ENCODE results near the gene KLB.
"Not testable (repeated sequence)": the region's sequence is repeated elsewhere in the genome, so short reads cannot be mapped to it uniquely, and the experiment has no call there.

The KLB gene

DNA sequence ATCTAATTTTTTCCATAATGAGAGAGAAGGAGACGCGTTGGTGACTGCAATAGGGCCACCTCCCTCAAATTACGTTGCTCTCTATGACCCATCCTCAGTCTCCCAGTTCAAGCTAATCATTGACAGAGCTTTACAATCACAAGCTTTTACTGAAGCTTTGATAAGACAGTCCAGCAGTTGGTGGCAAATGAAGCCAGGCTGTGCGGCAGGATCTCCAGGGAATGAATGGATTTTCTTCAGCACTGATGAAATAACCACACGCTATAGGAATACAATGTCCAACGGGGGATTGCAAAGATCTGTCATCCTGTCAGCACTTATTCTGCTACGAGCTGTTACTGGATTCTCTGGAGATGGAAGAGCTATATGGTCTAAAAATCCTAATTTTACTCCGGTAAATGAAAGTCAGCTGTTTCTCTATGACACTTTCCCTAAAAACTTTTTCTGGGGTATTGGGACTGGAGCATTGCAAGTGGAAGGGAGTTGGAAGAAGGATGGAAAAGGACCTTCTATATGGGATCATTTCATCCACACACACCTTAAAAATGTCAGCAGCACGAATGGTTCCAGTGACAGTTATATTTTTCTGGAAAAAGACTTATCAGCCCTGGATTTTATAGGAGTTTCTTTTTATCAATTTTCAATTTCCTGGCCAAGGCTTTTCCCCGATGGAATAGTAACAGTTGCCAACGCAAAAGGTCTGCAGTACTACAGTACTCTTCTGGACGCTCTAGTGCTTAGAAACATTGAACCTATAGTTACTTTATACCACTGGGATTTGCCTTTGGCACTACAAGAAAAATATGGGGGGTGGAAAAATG, at the start of gene KLB:
Gene KLB (plus strand): TSS at position 168 of the 821 bp plus-strand sequence. CDS start 20 bp downstream, at position 188.
- DNase-seq = no peak

DNA sequence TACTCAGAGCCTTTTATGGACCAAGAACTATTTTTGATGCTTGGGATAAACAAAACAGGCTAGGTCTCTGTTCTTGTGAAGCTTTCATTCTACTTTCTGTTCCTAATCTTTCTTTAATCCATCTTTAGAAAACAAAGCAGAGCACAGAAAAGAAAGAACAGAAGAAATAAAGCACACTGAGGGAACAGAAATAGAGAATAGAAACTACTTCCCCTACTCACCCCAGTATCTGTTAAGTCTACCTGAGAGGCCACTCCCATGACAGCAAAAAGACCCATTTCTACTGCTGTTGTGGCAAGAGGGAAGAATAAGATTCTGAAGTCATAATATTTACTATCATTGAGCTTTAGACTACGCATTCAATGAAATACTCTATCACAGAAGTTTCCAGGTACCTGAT, 49.7 kb upstream of the KLB start:
- DNase-seq = no peak

DNA sequence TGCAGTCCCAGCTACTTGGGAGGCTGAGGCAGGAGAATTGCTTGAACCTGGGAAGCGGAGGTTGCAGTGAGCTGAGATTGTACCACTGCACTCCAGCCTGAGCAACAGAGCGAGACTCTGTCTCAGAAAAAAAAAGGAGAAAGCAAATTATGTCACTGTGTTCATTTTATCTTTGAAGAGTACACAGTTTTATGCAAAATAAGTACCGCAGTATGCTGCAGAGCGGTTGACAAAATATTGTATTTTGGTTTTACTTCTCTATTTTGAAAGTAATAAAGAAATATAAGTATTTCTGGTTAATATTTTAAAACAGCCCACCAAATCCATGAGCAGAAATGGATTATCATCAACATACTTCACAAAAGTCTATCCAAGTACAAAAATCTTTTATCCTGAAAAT, 46.1 kb upstream of the KLB start:
- not testable (repeated sequence) for DNase-seq

DNA sequence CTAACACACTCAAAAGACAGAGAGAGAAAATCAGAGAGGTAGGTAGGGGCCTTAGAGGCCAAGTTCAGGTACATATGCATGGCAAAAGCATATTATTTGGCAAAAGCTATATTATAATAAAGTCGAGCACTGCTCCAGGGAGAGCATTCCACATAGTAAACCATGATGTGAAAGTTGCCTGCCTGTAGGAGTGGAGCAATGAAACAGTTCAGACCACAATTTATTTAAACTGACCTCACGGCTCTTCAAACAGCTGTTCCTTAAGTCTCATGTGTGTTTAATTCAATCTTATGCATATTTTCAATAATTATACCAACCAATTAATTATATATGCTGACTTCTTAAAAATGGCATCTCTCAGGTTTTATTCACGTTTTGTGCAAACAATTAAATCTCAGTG, 43.9 kb upstream of the KLB start:
- DNase-seq = no peak

DNA sequence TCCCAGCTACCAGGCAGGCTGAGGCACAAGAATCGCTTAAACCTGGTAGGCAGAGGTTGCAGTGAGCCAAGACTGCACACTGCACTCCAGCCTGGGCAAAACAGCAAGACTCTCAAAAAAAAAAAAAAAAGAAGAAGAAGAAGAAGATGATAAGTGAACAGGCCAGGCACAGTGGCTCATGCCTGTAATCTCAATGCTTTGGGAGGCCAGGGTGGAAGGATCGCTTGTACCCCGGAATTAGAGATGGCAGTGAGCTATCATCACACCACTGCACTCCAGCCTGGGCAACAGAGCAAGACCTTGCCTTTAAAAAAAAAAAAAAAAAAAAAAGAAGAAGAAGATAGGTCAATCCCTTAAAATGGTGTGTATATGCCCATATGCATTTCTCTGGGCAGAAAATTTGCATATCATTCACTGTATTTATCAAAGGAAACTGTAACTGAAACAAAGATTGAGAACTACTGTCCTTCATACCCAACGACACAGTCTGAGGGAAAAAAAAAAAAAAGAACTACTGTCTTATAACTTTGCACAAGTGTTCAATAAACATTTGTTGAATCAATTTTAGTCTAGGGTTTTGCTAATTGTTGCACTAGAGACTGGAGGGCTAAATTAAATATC, 42.8 kb upstream of the KLB start:
- DNase-seq = no peak

DNA sequence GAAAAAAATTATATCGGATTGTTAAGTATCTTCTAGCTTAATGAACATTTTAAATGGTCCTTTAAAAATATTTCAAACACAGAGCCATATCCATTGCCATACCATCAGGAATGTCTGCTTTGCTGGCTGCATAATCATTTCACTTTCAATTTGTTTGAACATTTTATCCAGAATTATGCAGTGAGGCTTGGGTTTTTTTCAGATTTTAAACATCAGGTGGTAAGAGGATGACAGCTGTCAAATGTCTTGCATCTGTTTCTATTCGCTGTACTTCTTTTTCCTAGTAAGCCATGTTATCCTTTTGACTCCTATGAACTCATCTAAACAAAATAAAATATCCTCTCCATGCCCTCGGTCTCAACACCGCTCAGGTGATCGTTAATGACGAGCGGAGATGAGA, 41.4 kb upstream of the KLB start:
- DNase-seq = no peak

DNA sequence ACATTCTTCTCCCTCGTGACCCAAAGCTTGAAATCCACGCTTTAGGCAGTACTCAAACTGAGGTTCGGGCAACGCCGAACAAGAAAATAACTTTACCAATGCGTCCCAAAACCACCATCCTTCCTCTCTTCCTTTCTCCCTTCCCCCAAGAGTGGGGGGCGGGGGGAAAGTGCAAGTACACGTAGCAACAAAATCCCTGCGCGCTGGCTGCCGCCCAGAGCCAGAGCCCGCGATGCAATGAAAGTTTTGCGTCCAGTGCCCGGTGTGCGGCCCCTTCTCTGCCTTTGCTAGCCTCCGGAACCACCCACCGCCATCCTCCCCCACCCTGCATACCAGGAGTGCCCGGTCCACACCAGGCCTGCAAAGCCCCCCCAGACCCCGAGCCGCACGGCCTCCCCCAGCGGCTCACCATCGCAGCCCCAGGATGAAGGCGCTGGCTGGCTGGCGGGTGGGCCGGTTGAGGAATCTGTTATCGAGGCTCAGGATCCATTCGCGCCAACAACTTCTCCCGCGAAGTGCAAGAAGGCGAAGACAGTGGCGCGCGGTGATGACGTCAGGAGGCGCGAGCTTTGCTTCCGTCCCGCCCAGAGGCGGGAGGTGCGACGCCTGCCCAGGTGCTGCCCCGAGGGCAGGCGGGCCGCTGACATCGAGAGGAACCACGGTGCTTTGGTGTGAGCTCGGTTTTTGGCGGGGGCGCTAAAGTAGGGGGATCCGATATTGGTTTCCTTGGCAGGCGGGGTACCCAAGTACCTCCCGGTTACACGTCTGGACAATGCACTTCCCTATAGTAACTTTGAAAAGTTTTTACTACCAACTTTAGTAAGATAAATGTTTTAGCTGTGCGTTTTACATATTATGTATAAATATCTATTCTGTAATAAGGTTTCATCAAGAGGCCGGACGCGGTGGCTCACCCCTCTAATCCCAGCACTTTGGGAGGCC, 40.6 kb upstream of the KLB start, which contains the start of gene RFC1:
Gene RFC1 (minus strand): TSS at position 533 of the 942 bp plus-strand sequence. CDS start 121 bp downstream, at position 412.
- peak; percentile 91 to 94 (median 93) for DNase-seq

DNA sequence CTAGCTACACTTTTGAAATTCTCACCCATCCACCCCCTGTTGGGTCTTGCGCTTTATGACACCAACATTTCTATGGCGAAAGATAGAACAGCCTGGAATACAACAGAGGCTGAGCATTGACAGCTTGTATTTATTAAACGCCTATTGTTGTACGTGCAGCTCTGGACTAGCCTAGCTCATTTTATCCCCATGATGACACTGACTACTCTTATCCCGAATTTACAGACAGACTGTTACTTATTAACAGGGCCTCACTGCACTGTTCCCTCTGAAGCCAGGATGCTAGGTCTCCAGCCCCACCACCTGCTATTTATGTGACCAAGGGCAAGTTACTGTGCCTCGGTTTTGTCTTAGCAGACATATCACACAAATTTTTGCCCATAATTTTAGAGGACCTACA, 39.6 kb upstream of the KLB start:
- no peak for DNase-seq

DNA sequence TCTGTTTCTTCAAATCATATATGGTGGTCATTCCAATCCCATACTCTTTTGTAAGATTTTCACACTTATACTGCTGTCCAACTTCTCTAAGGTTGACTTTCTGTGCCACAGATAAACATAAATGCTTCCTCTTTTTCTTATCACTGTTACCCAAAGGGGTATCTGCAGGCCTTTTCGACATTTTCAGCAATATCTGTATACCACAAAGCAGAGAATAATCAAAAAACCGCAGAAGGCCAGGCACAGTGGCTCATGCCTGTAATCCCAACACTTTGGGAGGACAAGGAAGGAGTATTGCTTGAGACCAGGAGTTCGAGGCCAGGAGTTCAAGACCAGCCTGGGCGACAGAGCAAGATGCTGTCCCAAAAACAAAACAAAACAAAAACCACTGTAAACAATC, 37.4 kb upstream of the KLB start:
- no peak for DNase-seq

DNA sequence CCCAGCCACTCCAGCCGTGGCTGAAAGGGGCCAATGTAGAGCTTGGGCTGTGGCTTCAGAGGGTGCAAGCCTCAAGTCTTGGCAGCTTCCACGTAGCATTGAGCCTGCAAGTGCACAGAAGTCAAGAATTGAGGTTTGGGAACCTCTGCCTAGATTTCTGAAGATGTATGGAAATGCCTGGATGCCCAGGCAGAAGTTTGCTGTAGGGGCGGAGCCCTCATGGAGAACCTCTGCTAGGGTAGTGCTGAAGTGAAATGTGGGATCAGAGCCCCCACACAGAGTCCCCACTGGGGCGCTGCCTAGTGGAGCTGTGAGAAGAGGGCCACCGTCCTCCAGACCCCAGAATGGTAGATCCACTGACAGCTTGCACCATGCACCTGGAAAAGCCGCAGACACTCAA, 35.5 kb upstream of the KLB start:
- not testable (repeated sequence) for DNase-seq

DNA sequence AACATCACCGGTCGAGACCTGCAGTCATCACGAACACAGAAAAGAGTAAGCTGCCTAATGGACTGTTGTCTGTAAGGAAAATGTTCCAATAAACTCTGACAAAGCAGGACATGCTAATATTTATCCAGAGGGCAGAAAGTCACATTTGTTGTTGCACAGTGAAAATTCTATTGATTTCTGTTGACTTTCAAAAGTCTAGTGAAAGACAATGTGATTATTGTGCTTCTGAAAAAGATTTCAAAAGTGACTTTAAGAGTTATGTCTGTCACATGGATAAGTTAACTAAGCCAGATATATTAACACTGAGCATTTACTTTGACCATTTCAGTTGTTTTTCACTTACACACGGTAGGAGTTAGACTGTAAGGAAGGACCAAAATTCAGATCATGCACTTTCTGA, 31.3 kb upstream of the KLB start:
- peak in 1 of 3 experiments; percentile 30 for DNase-seq

DNA sequence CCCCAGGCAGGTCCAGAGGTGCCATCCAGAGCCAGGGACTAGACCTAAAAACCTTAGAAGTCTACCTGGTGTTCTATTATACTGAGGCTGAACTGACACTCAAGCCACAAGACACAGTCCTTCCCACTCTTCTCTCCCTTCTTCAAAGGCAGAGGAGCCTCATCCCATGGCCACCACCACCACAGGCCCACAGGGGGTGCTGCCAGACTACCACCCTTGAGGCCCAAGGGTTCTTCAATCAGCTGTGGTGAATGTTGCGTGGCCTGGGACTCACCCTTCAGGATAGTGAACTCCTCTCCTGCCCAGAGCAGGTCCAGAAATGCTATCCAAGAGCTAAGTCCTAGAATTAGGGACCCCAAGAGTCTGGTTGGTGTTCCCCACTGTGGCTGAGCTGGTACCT, 23.0 kb upstream of the KLB start:
- no peak for DNase-seq

DNA sequence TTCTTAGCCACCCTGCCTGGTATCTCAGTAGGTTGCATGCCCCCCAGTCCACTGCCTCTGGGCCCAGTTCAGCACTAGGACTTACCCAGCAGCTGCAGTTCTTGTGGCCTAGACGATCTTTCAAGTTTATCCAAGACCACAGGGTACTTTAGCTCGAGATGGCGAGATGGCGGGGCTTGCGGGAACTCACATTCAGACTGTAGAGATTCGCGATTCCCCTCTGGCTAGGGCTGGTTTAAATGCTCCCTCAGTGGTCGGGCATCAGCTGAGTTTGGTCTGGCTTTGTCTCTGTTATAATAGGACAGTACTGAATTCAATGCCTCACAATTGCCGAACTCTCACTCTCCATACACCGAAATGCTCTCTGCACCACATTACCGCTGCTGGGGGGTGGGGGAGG, 22.2 kb upstream of the KLB start:
- DNase-seq = no peak

DNA sequence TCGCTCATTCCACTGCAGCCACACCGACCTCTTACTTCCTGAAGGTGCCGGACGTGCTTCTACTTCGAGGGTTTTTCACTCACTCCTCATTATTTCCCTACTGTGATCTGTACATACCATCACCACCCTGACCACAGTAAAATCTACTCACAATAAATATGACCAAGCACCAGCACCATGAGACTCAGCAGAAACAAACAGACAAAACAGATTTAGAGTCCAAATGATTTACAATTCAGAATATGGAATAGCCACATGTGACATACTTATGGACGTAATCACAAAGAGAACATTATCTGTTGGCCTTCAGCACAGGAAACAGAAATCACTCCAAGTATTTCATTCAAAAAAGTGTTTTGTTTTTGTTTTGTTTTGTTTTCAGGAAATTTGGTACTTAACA, 16.1 kb upstream of the KLB start:
- no peak for DNase-seq

DNA sequence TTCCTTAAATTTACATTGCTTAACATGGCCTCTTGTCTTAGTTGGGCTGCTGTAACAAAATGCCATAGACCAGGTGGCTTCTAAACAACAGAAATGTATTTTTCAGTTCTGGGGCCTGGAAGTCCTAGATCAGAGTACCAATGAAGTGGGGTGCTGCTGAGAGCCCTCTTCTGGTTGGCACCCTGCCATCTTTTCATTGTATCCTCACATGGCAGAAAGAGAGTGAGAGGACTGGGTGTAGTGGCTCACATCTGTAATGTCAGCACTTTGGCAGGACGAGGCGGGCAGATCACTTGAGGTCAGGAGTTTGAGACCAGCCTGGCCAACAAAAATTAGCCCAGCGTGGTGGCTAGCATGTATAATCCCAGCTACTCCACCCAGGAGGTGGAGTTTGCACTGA, 12.0 kb upstream of the KLB start:
- no peak for DNase-seq

DNA sequence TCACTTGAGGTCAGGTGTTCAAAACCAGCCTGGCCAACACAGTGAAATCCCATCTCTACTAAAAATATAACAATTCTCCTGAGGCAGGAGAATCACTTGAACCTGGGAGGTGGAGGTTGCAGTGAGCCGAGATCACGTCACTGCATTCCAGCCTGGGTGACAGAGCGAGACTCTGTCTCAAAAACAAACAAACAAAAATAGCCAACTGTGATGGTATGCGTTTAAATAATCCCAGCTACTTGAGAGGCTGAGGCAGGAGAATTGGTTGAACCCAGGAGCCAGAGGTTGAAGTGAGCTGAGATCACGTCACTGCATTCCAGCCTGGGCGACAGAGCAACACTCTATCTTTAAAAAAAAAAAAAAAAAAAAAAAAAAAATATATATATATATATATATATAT, 5.1 kb upstream of the KLB start:
- DNase-seq = not testable (repeated sequence)

DNA sequence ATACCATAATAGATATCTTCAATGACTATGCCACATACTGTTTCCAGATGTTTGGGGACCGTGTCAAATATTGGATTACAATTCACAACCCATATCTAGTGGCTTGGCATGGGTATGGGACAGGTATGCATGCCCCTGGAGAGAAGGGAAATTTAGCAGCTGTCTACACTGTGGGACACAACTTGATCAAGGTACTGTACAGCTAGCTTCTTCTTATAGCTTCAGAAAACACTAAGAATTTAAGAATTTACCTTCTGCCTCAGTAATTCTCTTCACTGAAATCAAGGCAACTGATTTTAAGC, 805 bp downstream of the KLB start:
- DNase-seq = no peak

DNA sequence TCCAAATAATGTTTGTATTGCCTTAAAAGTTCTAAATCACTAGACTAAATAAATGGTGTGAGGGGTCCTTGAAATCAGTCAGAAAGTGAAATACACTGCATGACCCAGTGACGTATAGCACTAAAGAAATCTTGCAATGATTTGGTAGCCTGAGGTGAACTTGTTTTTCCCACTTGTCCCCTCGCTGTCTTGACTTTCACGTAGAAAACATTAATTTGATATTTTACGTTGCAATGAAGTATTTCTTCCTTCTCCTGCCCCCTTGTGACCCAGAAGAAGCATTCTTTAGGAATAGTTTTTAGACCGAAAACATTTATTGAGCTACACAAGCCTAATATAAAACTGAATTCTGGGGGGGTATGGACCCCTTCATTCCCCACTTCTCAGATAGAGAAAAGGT, 3.7 kb downstream of the KLB start:
- no peak for DNase-seq

DNA sequence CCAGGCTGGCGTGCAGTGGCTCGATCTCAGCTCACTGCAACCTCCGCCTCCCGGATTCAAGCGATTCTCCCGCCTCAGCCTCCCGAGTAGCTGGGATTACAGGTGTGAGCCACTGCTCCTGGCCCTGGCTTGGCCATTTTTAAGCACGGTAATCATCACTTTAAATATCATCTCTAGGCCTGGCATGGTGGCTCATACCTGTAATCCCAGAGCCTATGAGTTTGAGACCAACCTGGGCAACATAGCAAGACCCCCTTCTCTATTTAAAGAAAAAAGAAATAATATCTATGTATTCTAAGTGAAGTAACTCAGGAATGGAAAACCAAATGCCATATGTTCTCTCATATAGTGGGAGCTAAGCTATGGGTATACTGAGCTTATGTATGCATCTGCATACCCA, 4.8 kb downstream of the KLB start:
- DNase-seq = not testable (repeated sequence)

DNA sequence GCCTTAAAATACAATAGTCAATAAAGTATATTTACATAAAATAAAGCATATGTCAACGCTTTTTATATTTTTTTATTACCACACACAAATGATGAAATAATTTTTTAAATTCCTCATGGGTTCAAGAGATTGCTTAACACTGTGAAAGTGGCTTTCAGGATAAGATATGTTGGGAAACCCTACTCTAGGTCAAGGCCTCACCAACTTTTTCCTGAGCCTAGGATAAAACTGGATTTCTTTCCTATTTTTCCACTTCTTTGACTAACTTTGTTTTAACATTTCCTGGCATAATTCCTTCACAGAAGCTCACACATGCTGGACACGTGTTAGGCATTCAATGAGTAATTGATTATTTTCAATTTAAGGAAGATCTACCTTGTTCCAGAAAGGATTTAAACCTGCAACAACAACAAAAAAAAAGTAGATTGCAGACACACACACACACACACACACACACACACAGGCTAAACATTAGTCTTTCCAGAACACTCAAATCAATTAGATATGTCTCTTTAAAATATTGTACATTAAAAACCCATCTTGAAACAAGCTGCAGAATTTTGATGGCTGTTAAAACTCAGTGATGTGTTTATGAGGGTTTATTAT, 9.1 kb downstream of the KLB start:
- DNase-seq = no peak

DNA sequence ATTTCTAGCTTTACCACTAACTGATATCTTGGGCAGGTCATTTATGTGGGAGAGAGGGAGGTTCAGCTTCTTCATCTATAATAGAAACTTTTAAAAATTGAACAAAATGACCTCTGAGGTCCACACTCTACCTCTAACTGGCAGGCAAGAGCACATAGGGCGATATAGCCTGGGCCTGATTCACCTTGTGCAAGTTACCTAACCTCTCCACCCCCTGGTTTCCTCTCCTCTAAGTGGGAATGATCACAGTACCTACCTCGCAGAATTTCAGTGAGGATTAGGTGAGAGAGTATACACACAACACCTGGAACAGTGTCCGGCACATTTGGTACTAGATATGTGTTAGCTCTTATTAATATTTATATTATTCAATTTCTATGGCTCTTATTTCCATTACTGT, 15.5 kb downstream of the KLB start:
- no peak for DNase-seq

DNA sequence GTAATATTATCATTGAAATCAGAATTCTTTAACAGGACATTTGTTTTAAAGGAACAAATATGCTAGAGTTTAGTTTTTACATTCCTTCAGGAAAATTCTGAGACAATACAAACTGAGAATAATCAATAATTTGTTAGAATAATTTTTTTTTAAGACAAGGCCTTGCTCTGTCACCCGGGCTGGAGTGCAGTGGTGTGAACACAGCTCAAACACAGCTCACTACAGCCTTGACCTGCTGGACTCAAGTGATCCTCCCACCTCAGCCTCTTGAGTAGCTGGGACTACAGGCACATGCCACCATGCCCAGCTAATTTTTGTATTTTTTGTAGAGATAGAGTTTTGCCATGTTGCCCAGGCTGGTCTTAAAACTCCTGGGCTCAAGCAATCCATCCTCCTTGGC, 18.6 kb downstream of the KLB start:
- not testable (repeated sequence) for DNase-seq

DNA sequence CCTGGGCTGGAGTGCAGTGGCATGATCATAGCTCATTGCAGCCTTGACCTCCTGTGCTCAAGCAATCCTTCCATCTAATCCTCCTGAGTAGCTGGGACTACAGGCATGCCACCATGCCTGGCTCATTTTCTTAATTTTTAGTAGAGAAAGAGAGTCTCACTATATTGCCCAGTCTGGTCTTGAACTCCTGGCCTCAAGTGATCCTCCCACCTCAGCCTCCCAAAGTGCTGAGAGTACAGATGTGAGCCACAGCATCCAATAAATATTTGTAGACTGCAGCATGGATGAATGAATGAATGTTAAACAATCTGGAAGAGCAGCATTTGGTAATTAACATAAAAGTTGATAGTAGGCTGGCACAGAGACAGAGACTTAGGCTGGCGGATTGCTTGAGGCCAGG, 20.0 kb downstream of the KLB start:
- DNase-seq = no peak

Data from NCI-H1417 (cell line).